ENCODE results near the gene WWOX.

WWOX gene

DNA sequence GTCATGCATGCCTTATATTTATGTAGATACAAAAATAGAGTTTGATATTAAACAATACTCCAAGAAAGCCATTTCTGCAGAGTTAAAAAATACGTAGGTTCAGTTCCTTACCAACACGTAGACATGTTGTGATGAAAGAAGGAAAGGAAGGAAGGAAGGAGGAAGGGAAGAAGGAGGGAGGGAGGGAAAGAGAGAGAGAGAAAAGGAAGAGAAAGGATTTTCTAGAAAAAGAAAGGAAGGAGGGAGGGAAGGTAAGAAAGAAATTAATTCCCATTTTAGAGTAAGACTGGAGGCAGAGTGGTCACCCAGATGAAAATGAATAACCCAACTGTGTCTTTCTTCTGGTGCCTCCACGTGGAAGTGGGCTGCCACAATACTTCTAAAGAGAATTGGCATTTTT, 652.1 kb downstream of the WWOX start:
- no peak for DNase-seq

GRCh38 chr16:78754713-78755112, 655.3 kb downstream of the WWOX start:
- DNase-seq = no peak

GRCh38 chr16:78755751-78756661, 656.6 kb downstream of the WWOX start:
- no peak for DNase-seq

GRCh38 chr16:78759596-78759995, 660.1 kb downstream of the WWOX start:
- DNase-seq = no peak

- no peak for DNase-seq
These were observed 661.2 kb downstream of the WWOX start for GRCh38 chr16:78760611-78761010.

DNA sequence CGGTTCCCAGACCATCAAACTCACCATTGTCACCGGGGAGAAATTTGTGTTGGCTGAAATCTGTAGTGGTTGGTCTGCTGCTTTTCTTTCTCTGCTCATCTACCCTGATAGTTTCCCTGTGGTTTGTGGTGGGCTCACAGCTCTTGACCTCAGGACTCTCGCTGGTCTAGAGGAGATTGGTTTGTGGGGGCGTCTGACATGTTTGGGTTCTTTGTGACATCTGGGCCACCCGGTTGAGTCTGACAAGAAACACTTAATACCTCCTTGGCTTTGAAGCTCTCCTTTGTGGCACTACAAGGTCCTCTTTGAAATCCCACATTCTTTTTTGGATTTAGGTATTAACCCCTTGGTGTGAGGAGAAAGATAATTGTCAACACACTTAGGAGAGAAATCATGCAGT, 662.0 kb downstream of the WWOX start:
- DNase-seq = no peak

- DNase-seq = no peak
These were observed 662.8 kb downstream of the WWOX start for GRCh38 chr16:78762222-78762621.

DNA sequence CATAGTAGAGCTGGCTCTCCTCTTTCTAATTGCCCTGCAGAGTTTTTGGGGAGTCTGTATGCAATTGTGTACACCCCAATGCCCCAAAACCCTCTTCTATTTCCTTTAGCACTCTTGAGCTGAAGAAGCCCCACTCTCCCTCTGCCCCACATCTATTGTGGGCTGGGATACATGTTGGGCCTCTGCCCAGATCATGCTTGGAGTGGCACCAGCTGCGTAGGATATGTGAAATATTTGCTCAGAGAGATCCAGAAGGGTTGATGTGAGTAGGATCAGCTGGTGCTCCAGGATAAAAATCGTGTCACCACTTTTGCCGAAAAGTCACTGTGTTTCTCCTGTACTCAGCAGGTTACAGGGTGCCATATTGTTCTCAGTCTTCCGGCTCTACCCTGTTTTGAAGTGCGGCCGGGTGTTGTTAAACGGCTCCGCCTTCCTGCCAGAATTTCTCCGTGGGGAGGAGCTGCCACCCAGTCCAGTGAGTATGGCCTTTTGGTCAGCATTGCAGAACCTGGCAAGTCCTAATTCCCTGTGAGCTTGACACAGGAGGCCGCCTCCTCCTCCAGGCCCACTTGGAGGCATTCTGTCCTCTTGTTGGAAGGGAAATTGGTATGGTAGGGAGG, 664.5 kb downstream of the WWOX start:
- no peak for DNase-seq

- DNase-seq = no peak
These were observed 665.0 kb downstream of the WWOX start for GRCh38 chr16:78764478-78764877.

DNA sequence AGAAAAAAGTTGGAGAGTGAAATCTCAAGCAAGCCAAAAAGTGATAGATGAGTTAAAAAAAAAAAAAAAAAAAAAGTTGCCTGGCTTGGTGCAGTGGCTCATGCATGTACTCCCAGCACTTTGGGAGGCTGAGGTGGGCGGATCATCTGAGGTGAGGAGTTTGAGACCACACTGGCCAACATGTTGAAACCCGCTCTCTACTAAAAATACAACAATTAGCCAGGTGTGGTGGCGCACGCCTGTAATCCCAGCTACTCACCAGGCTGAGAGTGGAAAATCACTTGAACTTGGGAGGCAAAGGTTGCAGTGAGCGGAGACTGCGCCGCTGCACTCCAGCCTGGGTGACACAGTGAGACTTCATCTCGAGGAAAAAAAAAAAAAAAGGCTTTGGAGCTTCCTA, 668.8 kb downstream of the WWOX start:
- DNase-seq = no peak

DNA sequence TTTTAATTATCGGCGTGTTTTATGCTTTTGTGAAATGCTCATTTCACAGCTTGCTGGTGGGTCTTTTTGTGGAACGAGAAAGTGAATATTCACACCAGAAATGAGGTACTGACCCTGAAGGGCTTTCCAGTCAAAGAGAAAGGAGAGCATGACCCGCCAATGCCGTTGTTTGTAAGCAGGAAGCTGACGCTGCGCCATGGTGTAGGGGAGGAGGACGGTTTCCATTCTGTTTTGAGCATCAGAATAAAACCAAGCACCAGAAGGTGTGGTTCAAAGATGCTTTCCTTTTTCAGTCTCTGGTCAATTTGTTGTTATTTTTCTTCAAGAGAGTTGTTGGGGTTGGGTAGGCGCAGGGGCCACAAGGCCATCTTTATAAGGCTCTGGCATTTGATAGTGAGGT, 669.3 kb downstream of the WWOX start:
- no peak for DNase-seq

- DNase-seq = no peak
These were observed 671.1 kb downstream of the WWOX start for GRCh38 chr16:78770353-78771091.

DNA sequence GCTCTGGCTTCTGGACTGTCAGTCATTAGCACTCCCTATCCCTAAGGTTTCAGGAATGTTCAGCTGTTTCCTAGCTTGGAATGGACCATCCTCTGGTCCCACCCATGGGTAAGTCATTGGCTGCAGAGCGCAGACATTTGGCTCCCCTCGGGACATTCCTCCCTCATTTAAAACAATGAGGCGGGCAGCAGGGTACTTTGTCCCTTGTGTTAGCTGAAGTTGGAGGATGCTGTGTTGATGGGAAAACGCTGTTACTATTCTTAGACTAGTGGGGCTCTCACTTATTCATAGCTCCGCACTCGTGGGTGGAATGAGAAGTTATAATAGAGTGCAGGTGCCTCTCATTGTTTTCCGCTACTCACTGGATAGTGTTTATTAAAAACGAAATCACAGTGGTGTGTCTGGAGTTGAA, 673.8 kb downstream of the WWOX start:
- DNase-seq = no peak

- no peak for DNase-seq
These were observed 674.3 kb downstream of the WWOX start for GRCh38 chr16:78773706-78774105.

- DNase-seq = no peak
These were observed 675.7 kb downstream of the WWOX start for GRCh38 chr16:78775161-78775561.

- no peak for DNase-seq
These were observed 678.9 kb downstream of the WWOX start for GRCh38 chr16:78778101-78779004.

- DNase-seq = no peak
These were observed 681.4 kb downstream of the WWOX start for GRCh38 chr16:78780808-78781207.

DNA sequence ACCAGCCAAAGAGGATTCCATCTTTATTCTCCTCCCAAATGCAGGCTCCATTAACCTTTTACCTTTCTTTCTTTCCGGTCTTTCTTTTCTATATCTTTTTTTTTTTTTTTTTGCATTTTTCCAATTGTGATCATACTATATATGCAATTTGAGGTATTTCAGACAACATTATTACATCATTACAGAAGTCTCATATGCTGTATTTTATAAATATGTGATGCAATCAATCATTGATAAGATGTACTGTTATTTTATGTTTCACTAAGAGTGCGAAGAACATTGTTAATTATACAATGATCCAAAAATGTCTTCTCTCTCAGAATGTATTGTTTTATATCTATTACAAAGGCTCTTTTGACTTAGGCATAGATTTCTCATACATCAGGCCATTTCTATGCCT, 683.1 kb downstream of the WWOX start:
- no peak for DNase-seq

DNA sequence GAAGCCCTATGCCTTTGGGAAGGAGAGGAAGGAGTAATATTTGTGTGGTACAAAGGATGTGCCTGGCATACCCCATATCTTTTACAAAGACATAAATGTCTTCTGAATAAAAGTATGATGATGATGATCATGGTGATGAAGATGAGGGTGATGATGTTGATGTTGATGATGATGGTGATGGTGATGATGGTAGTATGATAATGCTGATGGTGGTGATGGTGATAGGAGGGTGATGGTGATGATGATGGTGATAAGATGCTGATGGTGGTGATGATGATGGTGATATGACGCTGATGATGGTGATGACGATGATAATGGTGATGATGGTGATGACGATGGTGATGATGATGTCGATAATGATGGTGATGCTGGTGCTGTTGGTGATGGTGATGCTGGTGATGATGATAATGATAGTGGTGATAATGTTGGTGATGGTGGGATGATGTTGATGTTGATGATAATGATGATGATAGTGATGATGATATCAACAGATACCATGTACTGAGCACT, 684.2 kb downstream of the WWOX start:
- no peak for DNase-seq

DNA sequence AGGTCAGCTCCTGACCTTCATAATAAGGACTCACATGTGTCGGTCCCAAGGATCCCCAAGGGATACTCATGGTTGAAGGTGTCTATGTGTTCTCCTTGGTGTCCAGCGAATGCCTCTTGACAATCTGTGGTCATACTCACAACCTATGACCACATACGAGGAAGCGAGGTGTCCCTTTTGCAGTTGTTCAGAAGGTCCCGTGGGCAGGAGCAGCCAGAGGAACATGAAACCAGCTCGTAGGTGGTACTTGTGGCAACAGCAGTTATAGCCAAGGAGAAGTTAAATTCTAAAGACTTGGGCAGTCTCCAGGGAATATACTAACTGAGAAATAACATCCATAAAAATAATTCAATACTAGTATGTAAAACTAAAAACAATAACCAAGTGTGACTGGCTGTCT, 685.3 kb downstream of the WWOX start:
- no peak for DNase-seq

DNA sequence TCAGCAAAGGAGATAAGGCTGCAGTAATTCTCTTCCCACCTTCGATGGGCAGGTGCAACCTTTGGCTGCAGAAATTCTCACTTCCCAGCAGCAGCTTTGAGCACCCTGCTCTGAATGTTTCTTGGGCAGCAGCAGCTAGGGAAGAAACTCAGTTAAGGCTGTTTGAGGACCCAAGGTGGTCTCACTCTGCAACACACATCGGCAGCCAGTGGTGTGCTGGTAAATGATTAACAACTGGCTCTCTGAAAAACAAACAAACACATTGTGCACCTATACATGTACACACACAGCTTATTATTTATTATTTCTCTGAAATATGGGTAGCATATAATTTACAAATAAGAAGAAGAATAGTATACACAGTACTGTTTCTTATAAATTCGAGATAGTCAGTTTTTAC, 685.8 kb downstream of the WWOX start:
- DNase-seq = no peak

GRCh38 chr16:78786635-78787034, 687.2 kb downstream of the WWOX start:
- DNase-seq = no peak

DNA sequence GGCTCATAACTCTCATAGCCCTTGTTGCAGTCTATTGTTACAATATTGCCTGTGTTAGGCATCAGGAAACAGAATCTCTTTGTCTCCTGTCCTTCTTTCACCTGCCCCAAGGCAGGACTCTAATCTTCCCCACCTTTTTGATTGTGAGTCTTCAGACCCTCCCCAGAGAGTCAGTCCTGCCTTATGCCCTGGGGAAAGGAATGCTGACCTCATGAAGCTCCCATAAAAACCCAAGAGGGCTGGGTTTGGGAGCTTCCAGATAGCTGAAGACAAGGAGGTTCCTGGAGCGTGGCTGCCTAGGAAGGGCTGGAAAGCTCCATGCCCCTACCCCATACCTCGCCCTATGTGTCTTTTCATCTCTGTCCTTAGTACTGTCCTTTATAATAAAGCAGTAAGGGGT, 688.8 kb downstream of the WWOX start:
- no peak for DNase-seq
